Loucy (cell line): ENCODE results near the gene SKIC8.

Source experiments
- H2AFZ ChIP-seq: fragments of 200-600 bp; sonication (generic); 2 replicates; pipeline ENCODE4 v1.6.0; 2016; ENCODE audit warnings: antibody characterized with exemption, mild to moderate bottlenecking, low read length, moderate library complexity
- H3F3A ChIP-seq: fragments of 200-600 bp; 2 replicates; pipeline ENCODE4 v1.6.0; 2016; ENCODE audit warnings: antibody characterized with exemption, low read depth, mild to moderate bottlenecking
- H3K27me3 ChIP-seq: fragments of 200-600 bp; sonication (generic); 2 replicates; pipeline ENCODE4 v1.6.1; 2014; ENCODE audit warnings: low read length, mild to moderate bottlenecking; ENCODE audit not compliant: insufficient read depth, poor library complexity, severe bottlenecking
- H3K36me3 ChIP-seq: fragments of 200-600 bp; sonication (generic); 2 replicates; pipeline ENCODE4 v1.6.1; 2016; ENCODE audit warnings: low read length; ENCODE audit not compliant: insufficient read depth
- H3K4me1 ChIP-seq: fragments of 200-600 bp; sonication (generic); 2 replicates; pipeline ENCODE4 v1.5.1; 2014; ENCODE audit warnings: low read length, mild to moderate bottlenecking; ENCODE audit not compliant: insufficient read depth, poor library complexity, severe bottlenecking
- H3K4me2 ChIP-seq: fragments of 200-600 bp; sonication (generic); 2 replicates; pipeline ENCODE4 v1.6.0; 2014; ENCODE audit warnings: antibody characterized with exemption, low read length, low read depth, mild to moderate bottlenecking; ENCODE audit not compliant: poor library complexity, severe bottlenecking
- H3K4me3 ChIP-seq: fragments of 200-600 bp; sonication (generic); 2 replicates; pipeline ENCODE4 v1.5.1; 2014; ENCODE audit warnings: low read length, mild to moderate bottlenecking, mixed read lengths; ENCODE audit not compliant: poor library complexity, severe bottlenecking
- H3K79me2 ChIP-seq: fragments of 200-600 bp; sonication (generic); 2 replicates; pipeline ENCODE4 v1.6.1; 2014; ENCODE audit warnings: low read length; ENCODE audit not compliant: insufficient read depth
- H3K9ac ChIP-seq: fragments of 200-600 bp; sonication (generic); 2 replicates; pipeline ENCODE4 v1.6.0; 2014; ENCODE audit warnings: mild to moderate bottlenecking, low read depth, low read length, moderate library complexity; ENCODE audit not compliant: poor library complexity, severe bottlenecking
- H3K9me2 ChIP-seq: fragments of 200-600 bp; sonication (generic); replicated peaks from 2 replicates; pipeline ENCODE4 v1.6.1; 2016; ENCODE audit warnings: low read depth, low read length, mixed read lengths
- H3K9me3 ChIP-seq: fragments of 200-600 bp; sonication (generic); 2 replicates; pipeline ENCODE4 v1.6.1; 2014; ENCODE audit warnings: mild to moderate bottlenecking, antibody characterized with exemption, low read length, low read depth; ENCODE audit not compliant: insufficient read depth
- H4K20me1 ChIP-seq: fragments of 200-600 bp; sonication (generic); 2 replicates; pipeline ENCODE4 v1.6.0; 2014; ENCODE audit warnings: antibody characterized with exemption, low read length, mild to moderate bottlenecking; ENCODE audit not compliant: insufficient read depth, poor library complexity, severe bottlenecking
- CTCF ChIP-seq: fragments of 200-600 bp; sonication (generic); conservative IDR thresholded peaks from 2 replicates; pipeline ENCODE4 v1.5.1; 2014; ENCODE audit warnings: mild to moderate bottlenecking, antibody characterized with exemption, low read length
- EZH2phosphoT487 ChIP-seq: fragments of 200-600 bp; IDR thresholded peaks from 2 replicates; pipeline ENCODE4 v1.6.1; 2018; ENCODE audit warnings: antibody characterized with exemption, mild to moderate bottlenecking, moderate library complexity, borderline replicate concordance

SKIC8 gene

GRCh38 chr15:78335985-78336384 lies 36.6 kb upstream of the SKIC8 start:
- Histone ChIP-seq H3K9me3 (no peaks in the 10 kb centered on the region), H3K4me2 (no peak overlapping the region), H4K20me1 (no peaks in the 10 kb centered on the region), H3K4me3 (no peak overlapping the region), H3K4me1 (no peaks in the 10 kb centered on the region), H3F3A (no peaks in the 10 kb centered on the region), H3K79me2 (no peaks in the 10 kb centered on the region), H3K27me3 (no peaks in the 10 kb centered on the region), H2AFZ (no peak overlapping the region), H3K36me3 (no peaks in the 10 kb centered on the region), H3K9ac (no peak overlapping the region), H3K9me2 (no peaks in the 10 kb centered on the region)
- TF ChIP-seq CTCF, result no peak
- no peak for TF ChIP-seq EZH2phosphoT487

- Histone ChIP-seq H4K20me1 (no peaks in the 10 kb centered on the region), H3K36me3 (no peaks in the 10 kb centered on the region), H3F3A (no peaks in the 10 kb centered on the region), H3K9me3 (no peaks in the 10 kb centered on the region), H3K9ac (no peak overlapping the region), H3K4me3 (no peak overlapping the region), H2AFZ (no peak overlapping the region), H3K4me1 (no peaks in the 10 kb centered on the region), H3K79me2 (no peaks in the 10 kb centered on the region), H3K27me3 (no peaks in the 10 kb centered on the region), H3K4me2 (no peak overlapping the region), H3K9me2 (no peaks in the 10 kb centered on the region)
- TF ChIP-seq EZH2phosphoT487, result no peak
- TF ChIP-seq CTCF, result no peak
Measured at GRCh38 chr15:78334845-78335244, 35.4 kb upstream of the SKIC8 start.

GRCh38 chr15:78329625-78330024 lies 30.2 kb upstream of the SKIC8 start:
- no peak overlapping the region for H3K9ac ChIP-seq
- peaks cover 5% of the 10 kb centered on the region for H3K4me1 ChIP-seq
- H3K27me3 ChIP-seq, result no peaks in the 10 kb centered on the region
- TF ChIP-seq CTCF (no peak), EZH2phosphoT487 (no peak)
- H2AFZ ChIP-seq, result peak overlapping the region; percentile 74
- no peaks in the 10 kb centered on the region for H3K9me3 ChIP-seq
- H3F3A ChIP-seq, result no peaks in the 10 kb centered on the region
- H3K9me2 ChIP-seq, result no peaks in the 10 kb centered on the region
- H3K4me2 ChIP-seq, result peak overlapping the region; percentile 1
- H3K79me2 ChIP-seq, result no peaks in the 10 kb centered on the region
- no peaks in the 10 kb centered on the region for H4K20me1 ChIP-seq
- no peaks in the 10 kb centered on the region for H3K36me3 ChIP-seq
- H3K4me3 ChIP-seq, result no peak overlapping the region
